ENCODE measurements around the gene SPINK13. TPM values are rescaled to one million over a fixed set of nuclear protein-coding genes. Genes with fewer than 3 reads are reported as not detected.

Gene SPINK13
- total RNA-seq, 1 donor = not detected

GRCh38 chr5:148297731-148298130, 29.1 kb downstream of the SPINK13 start:
- no peak overlapping the region for H3K4me2 ChIP-seq (ENCODE audit: insufficient read depth, low read length)
- H4K20me1 ChIP-seq (ENCODE audit: insufficient read depth, low read length) = no peaks in the 10 kb centered on the region
- H3K27ac ChIP-seq (ENCODE audit: low read depth, low read length) = no peak overlapping the region
- H3K4me3 ChIP-seq (ENCODE audit: insufficient read depth, low read length) = no peak overlapping the region
- no peaks in the 10 kb centered on the region for H3K4me1 ChIP-seq (ENCODE audit: insufficient read depth, low read length)
- H3K27me3 ChIP-seq (ENCODE audit: insufficient read depth, low read length) = no peaks in the 10 kb centered on the region
- H3K79me2 ChIP-seq (ENCODE audit: insufficient read depth, low read length) = no peaks in the 10 kb centered on the region
- no peaks in the 10 kb centered on the region for H3K36me3 ChIP-seq (ENCODE audit: insufficient read depth, low read length)
- TF ChIP-seq CTCF (IDR thresholded peaks at IDR 0.05; ENCODE audit: extremely low read depth, low read depth, low read length) = no peak
- no peak overlapping the region for H2AFZ ChIP-seq (ENCODE audit: low read length)
- H3K9me3 ChIP-seq (ENCODE audit: low read depth, low read length) = no peaks in the 10 kb centered on the region
- no peak for DNase-seq (ENCODE audit: insufficient read length, low spot score, missing footprints)

- no peak for TF ChIP-seq CTCF (IDR thresholded peaks at IDR 0.05; ENCODE audit: extremely low read depth, low read depth, low read length)
- H3K27ac ChIP-seq (ENCODE audit: low read depth, low read length) = no peak overlapping the region
- H3K4me1 ChIP-seq (ENCODE audit: insufficient read depth, low read length) = no peaks in the 10 kb centered on the region
- H3K27me3 ChIP-seq (ENCODE audit: insufficient read depth, low read length) = no peaks in the 10 kb centered on the region
- H3K9me3 ChIP-seq (ENCODE audit: low read depth, low read length) = no peaks in the 10 kb centered on the region
- no peak for DNase-seq (ENCODE audit: insufficient read length, low spot score, missing footprints)
- H3K36me3 ChIP-seq (ENCODE audit: insufficient read depth, low read length) = no peaks in the 10 kb centered on the region
- no peak overlapping the region for H2AFZ ChIP-seq (ENCODE audit: low read length)
- no peak overlapping the region for H3K4me2 ChIP-seq (ENCODE audit: insufficient read depth, low read length)
- no peak overlapping the region for H3K4me3 ChIP-seq (ENCODE audit: insufficient read depth, low read length)
- H3K79me2 ChIP-seq (ENCODE audit: insufficient read depth, low read length) = no peaks in the 10 kb centered on the region
- H4K20me1 ChIP-seq (ENCODE audit: insufficient read depth, low read length) = no peaks in the 10 kb centered on the region
These were observed 37.9 kb downstream of the SPINK13 start for GRCh38 chr5:148306446-148306845.

- DNase-seq (ENCODE audit: insufficient read length, low spot score, missing footprints) = no peak
- no peak overlapping the region for H2AFZ ChIP-seq (ENCODE audit: low read length)
- H4K20me1 ChIP-seq (ENCODE audit: insufficient read depth, low read length) = no peaks in the 10 kb centered on the region
- no peak for TF ChIP-seq CTCF (IDR thresholded peaks at IDR 0.05; ENCODE audit: extremely low read depth, low read depth, low read length)
- H3K4me1 ChIP-seq (ENCODE audit: insufficient read depth, low read length) = no peaks in the 10 kb centered on the region
- no peak overlapping the region for H3K4me3 ChIP-seq (ENCODE audit: insufficient read depth, low read length)
- H3K27ac ChIP-seq (ENCODE audit: low read depth, low read length) = no peak overlapping the region
- H3K9me3 ChIP-seq (ENCODE audit: low read depth, low read length) = no peaks in the 10 kb centered on the region
- H3K79me2 ChIP-seq (ENCODE audit: insufficient read depth, low read length) = no peaks in the 10 kb centered on the region
- no peak overlapping the region for H3K4me2 ChIP-seq (ENCODE audit: insufficient read depth, low read length)
- no peaks in the 10 kb centered on the region for H3K36me3 ChIP-seq (ENCODE audit: insufficient read depth, low read length)
- H3K27me3 ChIP-seq (ENCODE audit: insufficient read depth, low read length) = no peaks in the 10 kb centered on the region
These were observed 40.4 kb downstream of the SPINK13 start for GRCh38 chr5:148309019-148309418.

- Histone ChIP-seq H2AFZ (ENCODE audit: low read length) (no peak overlapping the region), H3K9me3 (ENCODE audit: low read depth, low read length) (no peaks in the 10 kb centered on the region), H4K20me1 (ENCODE audit: insufficient read depth, low read length) (no peaks in the 10 kb centered on the region), H3K4me2 (ENCODE audit: insufficient read depth, low read length) (no peak overlapping the region), H3K79me2 (ENCODE audit: insufficient read depth, low read length) (no peaks in the 10 kb centered on the region), H3K27me3 (ENCODE audit: insufficient read depth, low read length) (no peaks in the 10 kb centered on the region), H3K27ac (ENCODE audit: low read depth, low read length) (no peak overlapping the region), H3K36me3 (ENCODE audit: insufficient read depth, low read length) (no peaks in the 10 kb centered on the region), H3K4me1 (ENCODE audit: insufficient read depth, low read length) (no peaks in the 10 kb centered on the region), H3K4me3 (ENCODE audit: insufficient read depth, low read length) (no peak overlapping the region)
- no peak for DNase-seq (ENCODE audit: insufficient read length, low spot score, missing footprints)
- TF ChIP-seq CTCF (IDR thresholded peaks at IDR 0.05; ENCODE audit: extremely low read depth, low read depth, low read length) = no peak
These were observed 41.2 kb downstream of the SPINK13 start for GRCh38 chr5:148309746-148310145.

All from osteoblast (primary cell).